Heart left ventricle (tissue), 13 donors: Measurements from ENCODE around the gene CCDC85C.

Experiments
- POLR2A ChIP-seq, 2 donors: fragments of 450-650 bp; IDR thresholded peaks; one replicate each; pipeline ENCODE4 v1.6.1; 2017; ENCODE audit warnings: antibody characterized with exemption in 2 of 2, mild to moderate bottlenecking in 2 of 2, moderate library complexity in 2 of 2
- TF ChIP-seq, protein P1 (sequence below), 12 donors: fragments of 200-600 bp; sonication (generic) in 4 of 12; IDR thresholded peaks; one replicate each; pipeline versions ENCODE4 v1.5.0 to v1.8.0; 2018 to 2022; ENCODE audit warnings: antibody characterized with exemption in 12 of 12, mild to moderate bottlenecking in 5 of 12
- donor health status: ischemic (EF 13 %, LVEDD 7.1; RV severe dilation, severe dysfunction).
- donor health status: DM: no; HTN: yes; CAD: no.
- donor health status: DM: no; HTN: no; CAD: no.
- donor health status: ischemic (EF 25% LVEDD 6.9; RV normal size, moderate dysfunction).
- donor health status: ischemic (EF 25% LVEDD 5.7; RV mildly dilated, moderate dysfunction).
- donor health status: ischemic (EF 35%, LVEDD 5.7; RV mildly dilated, moderate dysfunction).
- donor health status: nonischemic (EF 11% LVEDD 7.7; RV severe dilation, severe dysfunction).
- donor health status: DM: yes; HTN: yes; CAD: no.
- donor health status: PGD.
- donor health status: ischemic (EF 29% LVEDD 5.4; RV normal size, mild dysfunction).
- donor health status: nonischemic (EF 23%, LVEDD 6.1; RV moderate dilation, normal function).

DNA sequence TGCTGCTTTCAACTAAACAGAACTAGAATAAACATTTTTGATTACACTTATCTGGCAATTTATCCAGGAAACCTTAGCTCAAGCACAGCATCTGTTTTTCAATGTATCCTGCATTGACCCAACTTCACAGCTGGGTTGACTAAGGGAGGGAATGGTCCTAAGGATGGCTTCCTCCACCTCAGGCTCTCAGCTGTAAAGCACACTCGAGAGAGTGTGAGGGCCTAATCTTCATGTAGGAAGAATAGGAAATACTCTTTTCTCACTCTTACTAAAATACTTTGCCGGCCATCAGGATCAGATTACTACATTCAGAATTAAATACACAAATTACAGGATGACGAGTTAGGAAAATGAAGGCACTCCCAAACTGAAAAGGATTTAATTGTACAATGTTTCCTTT lies 130.5 kb downstream of the CCDC85C start:
- TF ChIP-seq, protein P1, sequence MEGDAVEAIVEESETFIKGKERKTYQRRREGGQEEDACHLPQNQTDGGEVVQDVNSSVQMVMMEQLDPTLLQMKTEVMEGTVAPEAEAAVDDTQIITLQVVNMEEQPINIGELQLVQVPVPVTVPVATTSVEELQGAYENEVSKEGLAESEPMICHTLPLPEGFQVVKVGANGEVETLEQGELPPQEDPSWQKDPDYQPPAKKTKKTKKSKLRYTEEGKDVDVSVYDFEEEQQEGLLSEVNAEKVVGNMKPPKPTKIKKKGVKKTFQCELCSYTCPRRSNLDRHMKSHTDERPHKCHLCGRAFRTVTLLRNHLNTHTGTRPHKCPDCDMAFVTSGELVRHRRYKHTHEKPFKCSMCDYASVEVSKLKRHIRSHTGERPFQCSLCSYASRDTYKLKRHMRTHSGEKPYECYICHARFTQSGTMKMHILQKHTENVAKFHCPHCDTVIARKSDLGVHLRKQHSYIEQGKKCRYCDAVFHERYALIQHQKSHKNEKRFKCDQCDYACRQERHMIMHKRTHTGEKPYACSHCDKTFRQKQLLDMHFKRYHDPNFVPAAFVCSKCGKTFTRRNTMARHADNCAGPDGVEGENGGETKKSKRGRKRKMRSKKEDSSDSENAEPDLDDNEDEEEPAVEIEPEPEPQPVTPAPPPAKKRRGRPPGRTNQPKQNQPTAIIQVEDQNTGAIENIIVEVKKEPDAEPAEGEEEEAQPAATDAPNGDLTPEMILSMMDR (IDR thresholded peaks at IDR 0.05): no peak
- no peak for TF ChIP-seq POLR2A (IDR thresholded peaks at IDR 0.05)
